ENCODE results near the gene SLC1A1.

DNA sequence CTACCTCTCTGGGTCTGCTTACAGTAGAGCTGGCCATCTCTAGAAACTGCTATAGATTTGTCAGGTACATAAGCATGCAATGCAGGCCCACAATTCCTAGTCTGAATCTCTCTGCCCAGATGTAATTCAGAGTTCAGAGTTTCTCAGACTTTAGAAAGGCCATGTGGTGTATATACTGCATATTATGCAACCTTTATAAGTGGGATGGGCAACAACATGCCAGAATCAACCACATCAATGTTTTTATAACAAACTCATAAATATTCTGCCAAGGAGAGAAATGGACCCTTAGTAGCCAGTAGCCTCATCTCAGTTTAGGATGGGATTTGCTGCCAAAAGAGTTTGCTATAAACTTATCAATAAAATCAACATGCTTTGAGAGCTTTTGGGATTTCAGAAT is 78.8 kb downstream of the SLC1A1 start:
- TF ChIP-seq, protein P1, sequence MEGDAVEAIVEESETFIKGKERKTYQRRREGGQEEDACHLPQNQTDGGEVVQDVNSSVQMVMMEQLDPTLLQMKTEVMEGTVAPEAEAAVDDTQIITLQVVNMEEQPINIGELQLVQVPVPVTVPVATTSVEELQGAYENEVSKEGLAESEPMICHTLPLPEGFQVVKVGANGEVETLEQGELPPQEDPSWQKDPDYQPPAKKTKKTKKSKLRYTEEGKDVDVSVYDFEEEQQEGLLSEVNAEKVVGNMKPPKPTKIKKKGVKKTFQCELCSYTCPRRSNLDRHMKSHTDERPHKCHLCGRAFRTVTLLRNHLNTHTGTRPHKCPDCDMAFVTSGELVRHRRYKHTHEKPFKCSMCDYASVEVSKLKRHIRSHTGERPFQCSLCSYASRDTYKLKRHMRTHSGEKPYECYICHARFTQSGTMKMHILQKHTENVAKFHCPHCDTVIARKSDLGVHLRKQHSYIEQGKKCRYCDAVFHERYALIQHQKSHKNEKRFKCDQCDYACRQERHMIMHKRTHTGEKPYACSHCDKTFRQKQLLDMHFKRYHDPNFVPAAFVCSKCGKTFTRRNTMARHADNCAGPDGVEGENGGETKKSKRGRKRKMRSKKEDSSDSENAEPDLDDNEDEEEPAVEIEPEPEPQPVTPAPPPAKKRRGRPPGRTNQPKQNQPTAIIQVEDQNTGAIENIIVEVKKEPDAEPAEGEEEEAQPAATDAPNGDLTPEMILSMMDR (IDR thresholded peaks at IDR 0.05; ENCODE audit: borderline replicate concordance, extremely low read depth, low read length, poor library complexity, severe bottlenecking): no peak
- no peak for TF ChIP-seq EZH2 (IDR thresholded peaks at IDR 0.05; ENCODE audit: borderline replicate concordance, low read depth, low read length, severe bottlenecking)
